ENCODE data around the gene OR4D10. TPM values are rescaled to one million over a fixed set of nuclear protein-coding genes. Genes with fewer than 3 reads are reported as not detected.
A peak's percentile ranks its signal among the peaks of the same experiment; 100 is the strongest.
"Not testable (repeated sequence)": the region's sequence is repeated elsewhere in the genome, so short reads cannot be mapped to it uniquely, and the experiment has no call there.

Gene OR4D10
- total RNA-seq, 1 experiment from 2014 or later = not detected

GRCh38 chr11:59427068-59427382 is 46.1 kb upstream of the OR4D10 start:
- Mint-ChIP-seq H3K9me3 (ENCODE audit: unreplicated experiment) (no peaks in the 10 kb centered on the region), H3K27ac (ENCODE audit: low read depth, unreplicated experiment) (no peak overlapping the region), H3K27me3 (ENCODE audit: insufficient read depth, unreplicated experiment) (peaks cover 39% of the 10 kb centered on the region), H3K4me3 (ENCODE audit: unreplicated experiment) (no peak overlapping the region), H3K36me3 (ENCODE audit: insufficient read depth, unreplicated experiment) (no peaks in the 10 kb centered on the region), H3K4me1 (ENCODE audit: insufficient read depth, unreplicated experiment) (no peaks in the 10 kb centered on the region)
- intact Hi-C loops (cut with micrococcal nuclease) = no loop called here
- BruUV-seq (replicated peaks) = no TSS peak
- ChIA-PET POLR2A (no interaction called here), CTCF (interaction anchor here (1.2 to 1.6 kb wide), 2 partner anchors 9 to 11 kb away, joined by 3 to 8 read pairs; partner anchors contain the start of gene OR5A1)
- TF ChIP-seq CTCF (IDR thresholded peaks at IDR 0.05; ENCODE audit: unreplicated experiment) = no peak
- DNase-seq (ENCODE audit: unreplicated experiment) = peak; percentile 9

GRCh38 chr11:59429924-59430516 is 43.1 kb upstream of the OR4D10 start:
- Mint-ChIP-seq H3K9me3 (ENCODE audit: unreplicated experiment) (no peaks in the 10 kb centered on the region), H3K4me3 (ENCODE audit: unreplicated experiment) (no peak overlapping the region), H3K27ac (ENCODE audit: low read depth, unreplicated experiment) (no peak overlapping the region), H3K4me1 (ENCODE audit: insufficient read depth, unreplicated experiment) (no peaks in the 10 kb centered on the region), H3K36me3 (ENCODE audit: insufficient read depth, unreplicated experiment) (no peaks in the 10 kb centered on the region), H3K27me3 (ENCODE audit: insufficient read depth, unreplicated experiment) (peaks cover 50% of the 10 kb centered on the region)
- CTCF ChIA-PET = interaction anchor here (0.7 to 3.5 kb wide), 25 partner anchors 9 to 290 kb away, joined by 3 to 32 read pairs (median 4); partner anchors contain the start of gene DTX4
- intact Hi-C loops (cut with micrococcal nuclease) = loop anchor here (1.0 to 2.0 kb wide), 5 partner anchors 145 to 288 kb away; partner anchors contain the start of gene FAM111A
- TF ChIP-seq CTCF (IDR thresholded peaks at IDR 0.05; ENCODE audit: unreplicated experiment) = peak; percentile 73
- peak; percentile 73 for DNase-seq (ENCODE audit: unreplicated experiment)
- no TSS peak for BruUV-seq (replicated peaks)
- POLR2A ChIA-PET = interaction anchor here (0.6 to 1.0 kb wide), 2 partner anchors 255 to 257 kb away, joined by 3 read pairs; no protein-coding TSS in a partner anchor

GRCh38 chr11:59436169-59436568 is 36.9 kb upstream of the OR4D10 start, which contains the start of gene OR5A1:
Gene OR5A1 (plus strand): TSS chr11:59436469. CDS start chr11:59443169, 6,700 bp downstream.
- H3K4me3 Mint-ChIP-seq (ENCODE audit: unreplicated experiment) = no peak within 1 kb of the TSS
- H3K36me3 Mint-ChIP-seq (ENCODE audit: insufficient read depth, unreplicated experiment) = no peaks in the 10 kb centered on the region
- ChIA-PET CTCF (interaction anchor here (0.7 to 1.3 kb wide), 4 partner anchors 9 to 52 kb away, joined by 3 to 8 read pairs (median 3); partner anchors contain the start of gene OR5A2), POLR2A (no interaction called here)
- H3K9me3 Mint-ChIP-seq (ENCODE audit: unreplicated experiment) = no peaks in the 10 kb centered on the region
- DNase-seq (ENCODE audit: unreplicated experiment) = no peak
- no peak for TF ChIP-seq CTCF (IDR thresholded peaks at IDR 0.05; ENCODE audit: unreplicated experiment)
- intact Hi-C loops (cut with micrococcal nuclease) = no loop called here
- no TSS peak for BruUV-seq (replicated peaks)
- H3K27ac Mint-ChIP-seq (ENCODE audit: low read depth, unreplicated experiment) = no peak within 1 kb of the TSS
- H3K27me3 Mint-ChIP-seq (ENCODE audit: insufficient read depth, unreplicated experiment) = peaks cover 75% of the 10 kb centered on the region
- no peaks in the 10 kb centered on the region for H3K4me1 Mint-ChIP-seq (ENCODE audit: insufficient read depth, unreplicated experiment)

- POLR2A ChIA-PET = interaction anchor here (0.6 kb wide), 1 partner anchor 640 kb away, joined by 4 read pairs; no protein-coding TSS in a partner anchor
- Mint-ChIP-seq H3K27ac (ENCODE audit: low read depth, unreplicated experiment) (no peak overlapping the region), H3K36me3 (ENCODE audit: insufficient read depth, unreplicated experiment) (no peaks in the 10 kb centered on the region), H3K4me1 (ENCODE audit: insufficient read depth, unreplicated experiment) (no peaks in the 10 kb centered on the region), H3K9me3 (ENCODE audit: unreplicated experiment) (no peaks in the 10 kb centered on the region), H3K27me3 (ENCODE audit: insufficient read depth, unreplicated experiment) (peaks cover 59% of the 10 kb centered on the region), H3K4me3 (ENCODE audit: unreplicated experiment) (no peak overlapping the region)
- CTCF ChIA-PET = interaction anchor here (0.9 to 1.3 kb wide), 3 partner anchors 8 to 1350 kb away, joined by 4 to 8 read pairs (median 6); partner anchors contain the start of gene DTX4
- TF ChIP-seq CTCF (IDR thresholded peaks at IDR 0.05; ENCODE audit: unreplicated experiment) = no peak
- no peak for DNase-seq (ENCODE audit: unreplicated experiment)
- intact Hi-C loops (cut with micrococcal nuclease) = no loop called here
- BruUV-seq (replicated peaks) = no TSS peak
Measured at GRCh38 chr11:59437770-59438169, 35.3 kb upstream of the OR4D10 start.

DNA sequence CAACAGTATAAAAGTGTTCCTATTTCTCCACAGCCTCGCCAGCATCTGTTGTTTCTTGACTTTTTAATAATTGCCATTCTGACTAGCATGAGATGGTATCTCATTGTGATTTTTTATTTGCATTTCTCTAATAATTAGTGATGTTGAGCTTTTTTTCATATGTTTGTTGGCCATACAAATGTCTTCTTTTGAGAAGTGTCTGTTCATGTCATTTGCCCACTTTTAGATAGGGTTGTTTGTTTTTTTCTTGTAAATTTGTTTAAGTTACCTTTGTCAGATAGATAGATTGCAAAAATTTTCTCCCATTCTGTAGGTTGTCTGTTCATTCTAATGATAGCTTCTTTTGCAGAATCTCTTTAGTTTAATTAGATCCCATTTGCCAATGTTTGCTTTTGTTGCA is 27.5 kb upstream of the OR4D10 start:
- H3K4me1 Mint-ChIP-seq (ENCODE audit: insufficient read depth, unreplicated experiment); intact Hi-C loops (cut with micrococcal nuclease); BruUV-seq (replicated peaks); H3K4me3 Mint-ChIP-seq (ENCODE audit: unreplicated experiment); H3K9me3 Mint-ChIP-seq (ENCODE audit: unreplicated experiment); H3K27ac Mint-ChIP-seq (ENCODE audit: low read depth, unreplicated experiment); POLR2A ChIA-PET; H3K36me3 Mint-ChIP-seq (ENCODE audit: insufficient read depth, unreplicated experiment); DNase-seq (ENCODE audit: unreplicated experiment): not testable (repeated sequence)
- CTCF ChIA-PET = interaction anchor here (0.7 to 1.2 kb wide), 3 partner anchors 17 to 51 kb away, joined by 3 read pairs; no protein-coding TSS in a partner anchor
- peaks cover 12% of the 10 kb centered on the region for H3K27me3 Mint-ChIP-seq (ENCODE audit: insufficient read depth, unreplicated experiment)
